ENCODE data around the gene CASP2. TPM values are rescaled to one million over a fixed set of nuclear protein-coding genes. Genes with fewer than 3 reads are reported as not detected.

Gene CASP2
- total and polyA plus RNA-seq, 2 of the 13 experiments (the other 11 are each of a cell fraction or from before 2014, with no cell fraction given) = 10.2 to 13.7 TPM

- TF ChIP-seq, protein P1, sequence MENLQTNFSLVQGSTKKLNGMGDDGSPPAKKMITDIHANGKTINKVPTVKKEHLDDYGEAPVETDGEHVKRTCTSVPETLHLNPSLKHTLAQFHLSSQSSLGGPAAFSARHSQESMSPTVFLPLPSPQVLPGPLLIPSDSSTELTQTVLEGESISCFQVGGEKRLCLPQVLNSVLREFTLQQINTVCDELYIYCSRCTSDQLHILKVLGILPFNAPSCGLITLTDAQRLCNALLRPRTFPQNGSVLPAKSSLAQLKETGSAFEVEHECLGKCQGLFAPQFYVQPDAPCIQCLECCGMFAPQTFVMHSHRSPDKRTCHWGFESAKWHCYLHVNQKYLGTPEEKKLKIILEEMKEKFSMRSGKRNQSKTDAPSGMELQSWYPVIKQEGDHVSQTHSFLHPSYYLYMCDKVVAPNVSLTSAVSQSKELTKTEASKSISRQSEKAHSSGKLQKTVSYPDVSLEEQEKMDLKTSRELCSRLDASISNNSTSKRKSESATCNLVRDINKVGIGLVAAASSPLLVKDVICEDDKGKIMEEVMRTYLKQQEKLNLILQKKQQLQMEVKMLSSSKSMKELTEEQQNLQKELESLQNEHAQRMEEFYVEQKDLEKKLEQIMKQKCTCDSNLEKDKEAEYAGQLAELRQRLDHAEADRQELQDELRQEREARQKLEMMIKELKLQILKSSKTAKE (CRISPR knock-in tag; IDR thresholded peaks at IDR 0.05; ENCODE audit: borderline replicate concordance) = no peak
- TF ChIP-seq ZSCAN5A (CRISPR knock-in tag; IDR thresholded peaks at IDR 0.05; ENCODE audit: borderline replicate concordance) (no peak), SP4 (CRISPR knock-in tag; IDR thresholded peaks at IDR 0.05) (no peak), ATF7-NPFF (CRISPR knock-in tag; IDR thresholded peaks at IDR 0.05; ENCODE audit: low read depth) (no peak), KDM3A (CRISPR knock-in tag; IDR thresholded peaks at IDR 0.05; ENCODE audit: low read depth) (no peak), HCFC1 (IDR thresholded peaks at IDR 0.05; ENCODE audit: low read depth, low read length) (no peak), ZNF780A (CRISPR knock-in tag; IDR thresholded peaks at IDR 0.05) (no peak), PCBP2 (optimal IDR thresholded peaks at IDR 0.05; ENCODE audit: low read depth, low read length, poor library complexity, severe bottlenecking) (no peak), KAT2B (IDR thresholded peaks at IDR 0.05; ENCODE audit: borderline replicate concordance, low read depth, low read length) (no peak), DR1 (CRISPR knock-in tag; IDR thresholded peaks at IDR 0.05) (no peak), TP53 (CRISPR knock-in tag; conservative IDR thresholded peaks at IDR 0.05) (no peak), ZXDC (CRISPR knock-in tag; IDR thresholded peaks at IDR 0.05) (no peak), ZIK1 (CRISPR knock-in tag; IDR thresholded peaks at IDR 0.05; ENCODE audit: borderline replicate concordance, low read depth) (no peak), ZFP36 (IDR thresholded peaks at IDR 0.05; ENCODE audit: borderline replicate concordance, low read depth, low read length, partially characterized antibody) (no peak), EHMT2 (IDR thresholded peaks at IDR 0.05; ENCODE audit: borderline replicate concordance, low read depth, low read length) (no peak), ZNF292 (CRISPR knock-in tag; IDR thresholded peaks at IDR 0.05; ENCODE audit: borderline replicate concordance, low read depth) (no peak; the same call in 1 of the 2 replicates), ZSCAN25 (CRISPR knock-in tag; IDR thresholded peaks at IDR 0.05) (0 out of 2 replicates have a peak, but pooled peaks have one; percentile 52), SPEN (CRISPR knock-in tag; IDR thresholded peaks at IDR 0.05; ENCODE audit: low read depth) (no peak)
- TF ChIP-seq, protein P2, sequence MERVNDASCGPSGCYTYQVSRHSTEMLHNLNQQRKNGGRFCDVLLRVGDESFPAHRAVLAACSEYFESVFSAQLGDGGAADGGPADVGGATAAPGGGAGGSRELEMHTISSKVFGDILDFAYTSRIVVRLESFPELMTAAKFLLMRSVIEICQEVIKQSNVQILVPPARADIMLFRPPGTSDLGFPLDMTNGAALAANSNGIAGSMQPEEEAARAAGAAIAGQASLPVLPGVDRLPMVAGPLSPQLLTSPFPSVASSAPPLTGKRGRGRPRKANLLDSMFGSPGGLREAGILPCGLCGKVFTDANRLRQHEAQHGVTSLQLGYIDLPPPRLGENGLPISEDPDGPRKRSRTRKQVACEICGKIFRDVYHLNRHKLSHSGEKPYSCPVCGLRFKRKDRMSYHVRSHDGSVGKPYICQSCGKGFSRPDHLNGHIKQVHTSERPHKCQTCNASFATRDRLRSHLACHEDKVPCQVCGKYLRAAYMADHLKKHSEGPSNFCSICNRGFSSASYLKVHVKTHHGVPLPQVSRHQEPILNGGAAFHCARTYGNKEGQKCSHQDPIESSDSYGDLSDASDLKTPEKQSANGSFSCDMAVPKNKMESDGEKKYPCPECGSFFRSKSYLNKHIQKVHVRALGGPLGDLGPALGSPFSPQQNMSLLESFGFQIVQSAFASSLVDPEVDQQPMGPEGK (CRISPR knock-in tag; IDR thresholded peaks at IDR 0.05) = 0 out of 2 replicates have a peak, but pooled peaks have one; percentile 33
- TF ChIP-seq, protein P3, sequence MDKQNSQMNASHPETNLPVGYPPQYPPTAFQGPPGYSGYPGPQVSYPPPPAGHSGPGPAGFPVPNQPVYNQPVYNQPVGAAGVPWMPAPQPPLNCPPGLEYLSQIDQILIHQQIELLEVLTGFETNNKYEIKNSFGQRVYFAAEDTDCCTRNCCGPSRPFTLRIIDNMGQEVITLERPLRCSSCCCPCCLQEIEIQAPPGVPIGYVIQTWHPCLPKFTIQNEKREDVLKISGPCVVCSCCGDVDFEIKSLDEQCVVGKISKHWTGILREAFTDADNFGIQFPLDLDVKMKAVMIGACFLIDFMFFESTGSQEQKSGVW (CRISPR knock-in tag; IDR thresholded peaks at IDR 0.05; ENCODE audit: borderline replicate concordance) = no peak
Observed at GRCh38 chr7:143248761-143249354, 39.3 kb upstream of the CASP2 start (continued).
